NCI-H526 (cell line): ENCODE results near the gene DDX6.

Source experiments
- DNase-seq, 2 experiments: peaks; one replicate each; lab custom pipeline; 2025; lab: John Stamatoyannopoulos, UW

DDX6 gene

GRCh38 chr11:118699506-118700220, 91.3 kb downstream of the DDX6 start:
- DNase-seq = no peak
